HepG2 (cell line): ENCODE results near the gene PIGC. TPM values are rescaled to one million over a fixed set of nuclear protein-coding genes. Genes with fewer than 3 reads are reported as not detected.

ENCODE experiments used
- ATAC-seq: fragments of 200-7000 bp; cut with Tn5 transposase; 3 replicates; pipeline ENCODE4 v1.9.1; 2020; ENCODE audit warnings: mild to moderate bottlenecking, moderate library complexity
- BruUV-seq: library from RNA; stranded (reverse); fragments of 400-500 nt; replicated peaks from 2 replicates; lab custom pipeline; 2021; lab: Mats Ljungman, UMichigan
- CTCF ChIA-PET: fragments of 300-600 bp; formaldehyde crosslinking; extraction: SDS; loops from one replicate; lab custom pipeline; 2021; ENCODE audit warnings: low total read pairs, inconsistent platforms, low intra/inter-chr PET ratio; lab: Yijun Ruan, JAX
- POLR2A ChIA-PET: fragments of 350-600 bp; sonication (Branson Sonifier 250); formaldehyde crosslinking; loops from one replicate; lab custom pipeline; 2020; ENCODE audit warnings: antibody characterized with exemption, inconsistent platforms; lab: Yijun Ruan, JAX
- DNase-seq: peaks from one replicate; pipeline ENCODE4 v3.0.0-alpha.2; 2015; ENCODE audit warnings: low spot score
- FAIRE-seq: peaks from 3 replicates; lab custom pipeline; 2011; peaks lifted over from hg19 to GRCh38; lab: Jason Lieb, UNC
- H2AFZ ChIP-seq: one replicate; pipeline ENCODE4 v1.6.1; 2011; ENCODE audit warnings: low read length, inconsistent platforms
- H3K27ac ChIP-seq: fragments of 300-600 bp; 3 replicates; pipeline ENCODE4 v1.8.0; 2011; ENCODE audit warnings: mixed run types, mild to moderate bottlenecking, mixed read lengths, low read length, inconsistent platforms; ENCODE audit not compliant: insufficient read depth; ENCODE audit errors: extremely low read length
- H3K27me3 ChIP-seq, 2 experiments: fragments of 200-600 bp in 1 of 2; 2 replicates in 1 of 2; 3 replicates in 1 of 2; pipeline versions ENCODE4 v1.6.0 to v1.8.0; 2011; ENCODE audit warnings: low read length in 2 of 2, mild to moderate bottlenecking in 2 of 2, moderate library complexity in 2 of 2, inconsistent platforms in 1 of 2; ENCODE audit not compliant: insufficient read depth in 2 of 2, control insufficient read depth in 1 of 2
- H3K36me3 ChIP-seq, 2 experiments: fragments of 200-600 bp in 1 of 2; replicated peaks in 1 of 2; 2 replicates in 1 of 2; 3 replicates in 1 of 2; pipeline versions ENCODE4 v1.5.1 to v1.8.0; 2011; ENCODE audit warnings: low read length in 2 of 2, inconsistent platforms in 1 of 2; ENCODE audit not compliant: insufficient read depth in 2 of 2, control insufficient read depth in 1 of 2
- H3K4me1 ChIP-seq: 2 replicates; pipeline ENCODE4 v1.5.1; 2012; ENCODE audit warnings: low read length, inconsistent platforms; ENCODE audit not compliant: insufficient read depth
- H3K4me2 ChIP-seq: 2 replicates; pipeline ENCODE4 v1.6.0; 2011; ENCODE audit warnings: low read depth, low read length, inconsistent platforms
- H3K4me3 ChIP-seq, 3 experiments: fragments of 200-600 bp in 1 of 3; sonication (generic), shearing (Covaris generic) in 1 of 3; replicated peaks in 1 of 3; 2 replicates each; pipeline ENCODE4 v1.5.1; 2011 to 2016; ENCODE audit warnings: low read length in 3 of 3, inconsistent platforms in 2 of 3, low read depth in 2 of 3, mild to moderate bottlenecking in 2 of 3, control low read depth in 1 of 3, mixed read lengths in 1 of 3; ENCODE audit not compliant: insufficient read depth in 1 of 3
- H3K79me2 ChIP-seq: one replicate; pipeline ENCODE4 v1.6.1; 2011; ENCODE audit warnings: low read length, inconsistent platforms; ENCODE audit not compliant: insufficient read depth
- H3K9ac ChIP-seq: 2 replicates; pipeline ENCODE4 v1.6.0; 2011; ENCODE audit warnings: mild to moderate bottlenecking, low read depth, low read length, inconsistent platforms; ENCODE audit not compliant: insufficient read depth
- H3K9me3 ChIP-seq: 2 replicates; pipeline ENCODE4 v1.5.1; 2012; ENCODE audit warnings: mild to moderate bottlenecking, low read length
- H4K20me1 ChIP-seq: 2 replicates; pipeline ENCODE4 v1.6.0; 2011; ENCODE audit warnings: inconsistent platforms, mild to moderate bottlenecking, low read length, moderate library complexity; ENCODE audit not compliant: insufficient read depth
- CTCF ChIP-seq: sonication (generic); formaldehyde crosslinking; IDR thresholded peaks from 2 replicates; pipeline ENCODE4 v1.5.0; 2020; ENCODE audit warnings: mild to moderate bottlenecking, missing genetic modification reagents, moderate library complexity
- EED ChIP-seq: sonication (generic); formaldehyde crosslinking; IDR thresholded peaks from 2 replicates; pipeline ENCODE4 v1.5.0; 2020; ENCODE audit warnings: mild to moderate bottlenecking, missing genetic modification reagents
- HNRNPK ChIP-seq: fragments of 200-400 bp; formaldehyde crosslinking; IDR thresholded peaks from 2 replicates; pipeline ENCODE4 v1.6.1; 2018; ENCODE audit warnings: low read length, low read depth, moderate library complexity, mild to moderate bottlenecking; ENCODE audit not compliant: poor library complexity, severe bottlenecking
- LCORL ChIP-seq, 2 experiments: fragments of 450-650 bp in 1 of 2; sonication (generic) in 1 of 2; formaldehyde crosslinking in 1 of 2; IDR thresholded peaks; 2 replicates each; pipeline versions ENCODE4 v1.5.0 to v1.6.1; 2017 to 2020; ENCODE audit warnings: antibody characterized with exemption in 1 of 2, missing genetic modification reagents in 1 of 2
- PCBP2 ChIP-seq: fragments of 200-400 bp; formaldehyde crosslinking; optimal IDR thresholded peaks from 2 replicates; pipeline ENCODE3; 2018; ENCODE audit warnings: low read length, low read depth; ENCODE audit not compliant: poor library complexity, severe bottlenecking
- SNAPC4 ChIP-seq: sonication (generic); formaldehyde crosslinking; IDR thresholded peaks from 2 replicates; pipeline ENCODE4 v1.4.0; 2020; ENCODE audit warnings: mild to moderate bottlenecking, missing genetic modification reagents
- ZBTB34 ChIP-seq: sonication (generic); formaldehyde crosslinking; IDR thresholded peaks from 2 replicates; pipeline ENCODE4 v1.8.0; 2022; ENCODE audit warnings: mild to moderate bottlenecking, missing genetic modification reagents
- ZBTB39 ChIP-seq: sonication (generic); formaldehyde crosslinking; IDR thresholded peaks from 2 replicates; pipeline ENCODE4 v1.5.0; 2020; ENCODE audit warnings: missing genetic modification reagents
- WGBS: methylation state at CpG from one replicate; pipeline ENCODE4 v1.1.6; 2017; ENCODE audit warnings: low lambda C conversion rate; 5-methylcytosine and 5-hydroxymethylcytosine counted together
- in situ Hi-C: cut with HindIII; loops from 2 replicates; pipeline ENCODE4 v1.10.0; 2017; ENCODE audit warnings: low pct_unique_long_range_greater_than_20kb; ENCODE audit not compliant: extremely low pct_ligation_motif_present
- intact Hi-C: fragments of 100-400 bp; cut with micrococcal nuclease; formaldehyde crosslinking; loops from one replicate; pipeline ENCODE4 v1.10.0; 2022; ENCODE audit not compliant: unreplicated experiment
- polyA plus RNA-seq, 8 experiments: library from polyadenylated mRNA; depleted of rRNA in 3 of 8; stranded (reverse) in 7 of 8; unstranded in 1 of 8; fragments of >200 nt; fragmentation: Illumina TruSeq in 4 of 8; extraction: Trizol in 4 of 8; gene quantifications; 2 replicates each; pipeline versions ENCODE4 v1.2.1 to v1.2.3, GENCODE V29; 2011 to 2016; ENCODE audit warnings: low read depth in 4 of 8, missing spikeins in 1 of 8, mixed read lengths in 1 of 8; ENCODE audit not compliant: insufficient read depth in 1 of 8
- total RNA-seq, 5 experiments: library from RNA; depleted of rRNA; stranded (reverse); fragments of >200 nt; fragmentation: Illumina TruSeq; extraction: Trizol; gene quantifications; 2 replicates each; pipeline ENCODE4 v1.2.3, GENCODE V29; 2016; ENCODE audit warnings: low read depth in 1 of 5

The PIGC gene
- total and polyA plus RNA-seq, 2 of the 13 experiments (the other 11 are each of a cell fraction or from before 2014, with no cell fraction given): 26.7 to 29.5 TPM

GRCh38 chr1:172399756-172400721 is 43.8 kb downstream of the PIGC start:
- DNase-seq (no peak), FAIRE-seq (no peak), ATAC-seq (no peak)
- Histone ChIP-seq H3K9ac (no peak overlapping the region), H2AFZ (no peak overlapping the region), H3K4me3 (no peak overlapping the region), H3K9me3 (no peaks in the 10 kb centered on the region), H3K79me2 (no peaks in the 10 kb centered on the region), H3K36me3 (no peaks in the 10 kb centered on the region), H4K20me1 (no peaks in the 10 kb centered on the region), H3K27ac (no peak overlapping the region), H3K4me1 (peaks cover 15% of the 10 kb centered on the region), H3K4me2 (peak overlapping the region; percentile 61; the same call in 1 of the 2 replicates), H3K27me3 (no peaks in the 10 kb centered on the region; a peak in 1 of 5 replicates)
- ChIA-PET CTCF (interaction anchor here (1.1 to 2.4 kb wide), 5 partner anchors 265 to 415 kb away, joined by 3 to 14 read pairs (median 7); no protein-coding TSS in a partner anchor), POLR2A (no interaction called here)
- intact Hi-C loops (loop anchor here (1.0 to 5.0 kb wide), 5 partner anchors 133 to 599 kb away; no protein-coding TSS in a partner anchor), in situ Hi-C loops (loop anchor here (10.0 kb wide), 1 partner anchor 395 kb away; no protein-coding TSS in a partner anchor)
- peak; percentile 75 for TF ChIP-seq HNRNPK
- TF ChIP-seq ZBTB39 (CRISPR knock-in tag): no peak
- TF ChIP-seq LCORL (IDR thresholded peaks at IDR 0.05): no peak
- TF ChIP-seq LCORL (CRISPR knock-in tag; IDR thresholded peaks at IDR 0.05): no peak
- TF ChIP-seq PCBP2: peak; percentile 30
- TF ChIP-seq EED (CRISPR knock-in tag): no peak
- no peak for TF ChIP-seq ZBTB34 (CRISPR knock-in tag)
- TF ChIP-seq CTCF (CRISPR knock-in tag): 0 out of 2 replicates have a peak, but pooled peaks have one; percentile 3
- no peak for TF ChIP-seq SNAPC4 (CRISPR knock-in tag)
- BruUV-seq: no TSS peak
- WGBS: 55% methylated on average over 6 of the region's 6 CpGs
